HepG2 (cell line): ENCODE data around the gene COMMD4. TPM values are rescaled to one million over a fixed set of nuclear protein-coding genes. Genes with fewer than 3 reads are reported as not detected.

Experiments
- FOXO4 ChIP-seq: sonication (generic); formaldehyde crosslinking; conservative IDR thresholded peaks from 2 replicates; pipeline ENCODE4 v1.8.1; 2023; ENCODE audit warnings: missing genetic modification reagents
- JDP2 ChIP-seq: sonication (generic); formaldehyde crosslinking; IDR thresholded peaks from 2 replicates; pipeline ENCODE4 v1.8.1; 2022; ENCODE audit warnings: missing genetic modification reagents, borderline replicate concordance
- LBX2 ChIP-seq: sonication (generic); formaldehyde crosslinking; IDR thresholded peaks from 2 replicates; pipeline ENCODE4 v1.5.0; 2020; ENCODE audit warnings: missing genetic modification reagents, mild to moderate bottlenecking, borderline replicate concordance
- MYNN ChIP-seq: sonication (generic); formaldehyde crosslinking; IDR thresholded peaks from 2 replicates; pipeline ENCODE4 v1.4.0; 2020; ENCODE audit warnings: mild to moderate bottlenecking, low read depth, missing genetic modification reagents
- REPIN1 ChIP-seq: sonication (generic); formaldehyde crosslinking; IDR thresholded peaks from 2 replicates; pipeline ENCODE4 v1.8.0; 2022; ENCODE audit warnings: missing genetic modification reagents, low read depth, mild to moderate bottlenecking, borderline replicate concordance
- TCF7L2 ChIP-seq: IDR thresholded peaks from 2 replicates; pipeline ENCODE4 v1.6.1; 2011; ENCODE audit warnings: mild to moderate bottlenecking, low read depth, low read length, moderate library complexity
- ZBTB25 ChIP-seq: IDR thresholded peaks from 2 replicates; pipeline ENCODE4 v1.6.1; 2018; ENCODE audit warnings: missing genetic modification reagents
- ZBTB38 ChIP-seq: sonication (generic); formaldehyde crosslinking; IDR thresholded peaks from 2 replicates; pipeline ENCODE4 v1.5.1; 2020; ENCODE audit warnings: mild to moderate bottlenecking, missing genetic modification reagents
- ZFYVE20 ChIP-seq: sonication (generic); formaldehyde crosslinking; IDR thresholded peaks from 2 replicates; pipeline ENCODE4 v1.8.0; 2023; ENCODE audit warnings: low read depth, mild to moderate bottlenecking, moderate library complexity, missing genetic modification reagents, borderline replicate concordance
- ZNF101 ChIP-seq: sonication (generic); formaldehyde crosslinking; IDR thresholded peaks from 2 replicates; pipeline ENCODE4 v1.4.0; 2020; ENCODE audit warnings: mild to moderate bottlenecking, low read depth, missing genetic modification reagents, borderline replicate concordance
- ZNF160 ChIP-seq: sonication (generic); formaldehyde crosslinking; IDR thresholded peaks from 2 replicates; pipeline ENCODE4 v1.8.0; 2022; ENCODE audit warnings: mild to moderate bottlenecking, inconsistent platforms, missing genetic modification reagents
- ZNF354B ChIP-seq: sonication (generic); formaldehyde crosslinking; IDR thresholded peaks from 2 replicates; pipeline ENCODE4 v1.8.0; 2022; ENCODE audit warnings: mild to moderate bottlenecking, missing genetic modification reagents
- ZNF747 ChIP-seq: sonication (generic); formaldehyde crosslinking; IDR thresholded peaks from 2 replicates; pipeline ENCODE4 v1.8.1; 2023; ENCODE audit warnings: missing genetic modification reagents, mild to moderate bottlenecking, borderline replicate concordance
- ZNF761 ChIP-seq: sonication (generic); formaldehyde crosslinking; conservative IDR thresholded peaks from 2 replicates; pipeline ENCODE4 v1.4.0; 2020; ENCODE audit warnings: mild to moderate bottlenecking, missing genetic modification reagents
- polyA plus RNA-seq, 8 experiments: library from polyadenylated mRNA; depleted of rRNA in 3 of 8; stranded (reverse) in 7 of 8; unstranded in 1 of 8; fragments of >200 nt; fragmentation: Illumina TruSeq in 4 of 8; extraction: Trizol in 4 of 8; gene quantifications; 2 replicates each; pipeline versions ENCODE4 v1.2.1 to v1.2.3, GENCODE V29; 2011 to 2016; ENCODE audit warnings: low read depth in 4 of 8, missing spikeins in 1 of 8, mixed read lengths in 1 of 8; ENCODE audit not compliant: insufficient read depth in 1 of 8
- total RNA-seq, 5 experiments: library from RNA; depleted of rRNA; stranded (reverse); fragments of >200 nt; fragmentation: Illumina TruSeq; extraction: Trizol; gene quantifications; 2 replicates each; pipeline ENCODE4 v1.2.3, GENCODE V29; 2016; ENCODE audit warnings: low read depth in 1 of 5
- TF ChIP-seq, protein P1 (sequence below): sonication (generic); IDR thresholded peaks from 2 replicates; pipeline ENCODE4 v1.6.1; 2016; ENCODE audit warnings: low read depth, borderline replicate concordance
- TF ChIP-seq, protein P2 (sequence below), 2 experiments: fragments of 450-650 bp in 1 of 2; sonication (generic) in 1 of 2; formaldehyde crosslinking in 1 of 2; IDR thresholded peaks; 2 replicates each; pipeline versions ENCODE4 v1.6.1 to v1.8.0; 2016 to 2022; ENCODE audit warnings: antibody characterized with exemption in 1 of 2, mild to moderate bottlenecking in 1 of 2, missing genetic modification reagents in 1 of 2

The COMMD4 gene
- total and polyA plus RNA-seq, 2 of the 13 experiments (the other 11 are each of a cell fraction or from before 2014, with no cell fraction given), result 45.8 to 89.9 TPM

DNA sequence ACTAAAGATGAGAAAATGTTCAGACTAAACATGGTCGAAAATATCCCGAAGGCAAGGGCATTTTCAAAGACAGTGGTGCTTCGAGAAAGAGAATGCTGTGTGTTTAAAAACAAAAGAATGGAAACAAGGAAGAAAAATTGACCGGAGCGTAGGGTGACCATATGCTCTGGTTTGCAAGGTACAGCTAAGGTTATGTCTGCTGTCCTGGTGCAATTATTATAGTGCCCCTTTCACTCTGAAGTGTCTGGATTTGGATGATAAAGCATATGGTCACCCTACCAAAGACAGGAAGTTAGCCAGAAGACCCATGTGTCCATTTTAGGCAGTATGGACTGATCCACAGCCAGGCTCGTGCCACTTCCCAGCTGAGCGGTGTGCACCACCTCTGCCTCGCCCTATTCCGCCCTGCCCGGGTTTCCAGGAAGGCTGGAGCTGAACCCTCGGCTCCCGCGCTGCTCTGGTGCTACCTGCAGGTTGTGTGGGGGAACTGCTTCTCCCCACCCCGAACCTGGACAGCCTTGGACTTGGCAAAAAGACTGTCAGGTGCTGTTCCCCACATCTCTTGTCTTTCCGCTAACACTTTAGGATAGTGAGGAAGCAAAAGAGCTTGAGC is 28.0 kb upstream of the COMMD4 start (continued):
- no peak for TF ChIP-seq LBX2 (CRISPR knock-in tag)
- TF ChIP-seq ZNF354B (CRISPR knock-in tag), result no peak
- no peak for TF ChIP-seq ZNF160 (CRISPR knock-in tag)
- TF ChIP-seq, protein P1, sequence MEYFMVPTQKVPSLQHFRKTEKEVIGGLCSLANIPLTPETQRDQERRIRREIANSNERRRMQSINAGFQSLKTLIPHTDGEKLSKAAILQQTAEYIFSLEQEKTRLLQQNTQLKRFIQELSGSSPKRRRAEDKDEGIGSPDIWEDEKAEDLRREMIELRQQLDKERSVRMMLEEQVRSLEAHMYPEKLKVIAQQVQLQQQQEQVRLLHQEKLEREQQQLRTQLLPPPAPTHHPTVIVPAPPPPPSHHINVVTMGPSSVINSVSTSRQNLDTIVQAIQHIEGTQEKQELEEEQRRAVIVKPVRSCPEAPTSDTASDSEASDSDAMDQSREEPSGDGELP, result peak; percentile 69; the same call in 1 of the 2 replicates
- TF ChIP-seq ZNF761, result 0 out of 2 replicates have a peak, but pooled peaks have one; percentile 40
- no peak for TF ChIP-seq ZNF101 (CRISPR knock-in tag)
- no peak for TF ChIP-seq MYNN (CRISPR knock-in tag)
- TF ChIP-seq JDP2, result no peak
- no peak for TF ChIP-seq ZBTB25
- no peak for TF ChIP-seq ZFYVE20 (CRISPR knock-in tag)
- TF ChIP-seq TCF7L2, result no peak
- TF ChIP-seq, protein P2, sequence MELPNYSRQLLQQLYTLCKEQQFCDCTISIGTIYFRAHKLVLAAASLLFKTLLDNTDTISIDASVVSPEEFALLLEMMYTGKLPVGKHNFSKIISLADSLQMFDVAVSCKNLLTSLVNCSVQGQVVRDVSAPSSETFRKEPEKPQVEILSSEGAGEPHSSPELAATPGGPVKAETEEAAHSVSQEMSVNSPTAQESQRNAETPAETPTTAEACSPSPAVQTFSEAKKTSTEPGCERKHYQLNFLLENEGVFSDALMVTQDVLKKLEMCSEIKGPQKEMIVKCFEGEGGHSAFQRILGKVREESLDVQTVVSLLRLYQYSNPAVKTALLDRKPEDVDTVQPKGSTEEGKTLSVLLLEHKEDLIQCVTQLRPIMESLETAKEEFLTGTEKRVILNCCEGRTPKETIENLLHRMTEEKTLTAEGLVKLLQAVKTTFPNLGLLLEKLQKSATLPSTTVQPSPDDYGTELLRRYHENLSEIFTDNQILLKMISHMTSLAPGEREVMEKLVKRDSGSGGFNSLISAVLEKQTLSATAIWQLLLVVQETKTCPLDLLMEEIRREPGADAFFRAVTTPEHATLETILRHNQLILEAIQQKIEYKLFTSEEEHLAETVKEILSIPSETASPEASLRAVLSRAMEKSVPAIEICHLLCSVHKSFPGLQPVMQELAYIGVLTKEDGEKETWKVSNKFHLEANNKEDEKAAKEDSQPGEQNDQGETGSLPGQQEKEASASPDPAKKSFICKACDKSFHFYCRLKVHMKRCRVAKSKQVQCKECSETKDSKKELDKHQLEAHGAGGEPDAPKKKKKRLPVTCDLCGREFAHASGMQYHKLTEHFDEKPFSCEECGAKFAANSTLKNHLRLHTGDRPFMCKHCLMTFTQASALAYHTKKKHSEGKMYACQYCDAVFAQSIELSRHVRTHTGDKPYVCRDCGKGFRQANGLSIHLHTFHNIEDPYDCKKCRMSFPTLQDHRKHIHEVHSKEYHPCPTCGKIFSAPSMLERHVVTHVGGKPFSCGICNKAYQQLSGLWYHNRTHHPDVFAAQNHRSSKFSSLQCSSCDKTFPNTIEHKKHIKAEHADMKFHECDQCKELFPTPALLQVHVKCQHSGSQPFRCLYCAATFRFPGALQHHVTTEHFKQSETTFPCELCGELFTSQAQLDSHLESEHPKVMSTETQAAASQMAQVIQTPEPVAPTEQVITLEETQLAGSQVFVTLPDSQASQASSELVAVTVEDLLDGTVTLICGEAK (IDR thresholded peaks at IDR 0.05), result no peak
- TF ChIP-seq, protein P2 (CRISPR knock-in tag; IDR thresholded peaks at IDR 0.05), result no peak
- TF ChIP-seq ZNF747 (CRISPR knock-in tag), result no peak
- TF ChIP-seq REPIN1 (CRISPR knock-in tag), result no peak
- no peak for TF ChIP-seq ZBTB38 (CRISPR knock-in tag)
- TF ChIP-seq FOXO4 (CRISPR knock-in tag), result no peak
